ENCODE data around the gene DYRK4.
A peak's percentile ranks its signal among the peaks of the same experiment; 100 is the strongest.

Gene DYRK4

GRCh38 chr12:4586500-4586899 is 24.5 kb downstream of the DYRK4 start:
- peaks cover 11% of the 10 kb centered on the region for H3K27me3 Mint-ChIP-seq
- H3K4me1 Mint-ChIP-seq, result no peaks in the 10 kb centered on the region
- no peaks in the 10 kb centered on the region for H3K36me3 Mint-ChIP-seq
- no peak overlapping the region for H3K4me3 Mint-ChIP-seq
- no peaks in the 10 kb centered on the region for H3K9me3 Mint-ChIP-seq
- H3K27ac Mint-ChIP-seq, result no peak overlapping the region

GRCh38 chr12:4587108-4587507 is 25.1 kb downstream of the DYRK4 start:
- Mint-ChIP-seq H3K9me3 (no peaks in the 10 kb centered on the region), H3K27ac (no peak overlapping the region), H3K4me1 (no peaks in the 10 kb centered on the region), H3K4me3 (no peak overlapping the region), H3K27me3 (peaks cover 11% of the 10 kb centered on the region), H3K36me3 (no peaks in the 10 kb centered on the region)

- Mint-ChIP-seq H3K9me3 (no peaks in the 10 kb centered on the region), H3K27me3 (peaks cover 7% of the 10 kb centered on the region), H3K27ac (no peak overlapping the region), H3K36me3 (no peaks in the 10 kb centered on the region), H3K4me3 (no peak overlapping the region), H3K4me1 (no peaks in the 10 kb centered on the region)
Observed at GRCh38 chr12:4588916-4589315, 26.9 kb downstream of the DYRK4 start.

GRCh38 chr12:4589941-4590340 is 27.9 kb downstream of the DYRK4 start:
- Mint-ChIP-seq H3K4me3 (no peak overlapping the region), H3K36me3 (no peaks in the 10 kb centered on the region), H3K27me3 (peaks cover 5% of the 10 kb centered on the region), H3K4me1 (no peaks in the 10 kb centered on the region), H3K9me3 (no peaks in the 10 kb centered on the region), H3K27ac (no peak overlapping the region)

GRCh38 chr12:4591180-4591687 is 29.2 kb downstream of the DYRK4 start:
- H3K27me3 Mint-ChIP-seq, result peaks cover 5% of the 10 kb centered on the region
- H3K4me3 Mint-ChIP-seq, result no peak overlapping the region
- H3K9me3 Mint-ChIP-seq, result no peaks in the 10 kb centered on the region
- H3K27ac Mint-ChIP-seq, result no peak overlapping the region
- H3K4me1 Mint-ChIP-seq, result no peaks in the 10 kb centered on the region
- no peaks in the 10 kb centered on the region for H3K36me3 Mint-ChIP-seq

- no peaks in the 10 kb centered on the region for H3K36me3 Mint-ChIP-seq
- H3K4me1 Mint-ChIP-seq, result no peaks in the 10 kb centered on the region
Observed at GRCh38 chr12:4595881-4596280, 33.9 kb downstream of the DYRK4 start.

GRCh38 chr12:4603421-4603820 is 41.4 kb downstream of the DYRK4 start:
- Mint-ChIP-seq H3K27me3 (peaks cover 2% of the 10 kb centered on the region), H3K9me3 (no peaks in the 10 kb centered on the region), H3K4me1 (peaks cover 31% of the 10 kb centered on the region), H3K27ac (no peak overlapping the region), H3K36me3 (no peaks in the 10 kb centered on the region), H3K4me3 (no peak overlapping the region)

More at GRCh38 chr12:4595881-4596280, 33.9 kb downstream of the DYRK4 start:
- H3K4me3 Mint-ChIP-seq, result no peak overlapping the region
- H3K9me3 Mint-ChIP-seq, result no peaks in the 10 kb centered on the region
- H3K27ac Mint-ChIP-seq, result no peak overlapping the region
- no peaks in the 10 kb centered on the region for H3K27me3 Mint-ChIP-seq

GRCh38 chr12:4603946-4604345 is 41.9 kb downstream of the DYRK4 start:
- H3K36me3 Mint-ChIP-seq, result no peaks in the 10 kb centered on the region
- H3K4me3 Mint-ChIP-seq, result no peak overlapping the region
- H3K27me3 Mint-ChIP-seq, result peaks cover 2% of the 10 kb centered on the region
- no peak overlapping the region for H3K27ac Mint-ChIP-seq
- H3K9me3 Mint-ChIP-seq, result no peaks in the 10 kb centered on the region
- peaks cover 31% of the 10 kb centered on the region for H3K4me1 Mint-ChIP-seq

- no peaks in the 10 kb centered on the region for H3K36me3 Mint-ChIP-seq
- peaks cover 35% of the 10 kb centered on the region for H3K4me1 Mint-ChIP-seq
- no peaks in the 10 kb centered on the region for H3K9me3 Mint-ChIP-seq
- peak overlapping the region; percentile 97 for H3K27ac Mint-ChIP-seq
- H3K27me3 Mint-ChIP-seq, result peaks cover 2% of the 10 kb centered on the region
- peak overlapping the region; percentile 98 for H3K4me3 Mint-ChIP-seq
Observed at GRCh38 chr12:4604684-4605193, 42.7 kb downstream of the DYRK4 start.

GRCh38 chr12:4607056-4607455 is 45.0 kb downstream of the DYRK4 start:
- Mint-ChIP-seq H3K27me3 (peaks cover 2% of the 10 kb centered on the region), H3K4me1 (peaks cover 35% of the 10 kb centered on the region), H3K9me3 (no peaks in the 10 kb centered on the region), H3K36me3 (peaks cover 2% of the 10 kb centered on the region), H3K27ac (peak overlapping the region; percentile 59), H3K4me3 (peak overlapping the region; percentile 8)

GRCh38 chr12:4609071-4609470 is 47.1 kb downstream of the DYRK4 start:
- H3K4me3 Mint-ChIP-seq, result no peak overlapping the region
- peaks cover 5% of the 10 kb centered on the region for H3K36me3 Mint-ChIP-seq
- H3K9me3 Mint-ChIP-seq, result no peaks in the 10 kb centered on the region
- H3K27me3 Mint-ChIP-seq, result no peaks in the 10 kb centered on the region
- H3K4me1 Mint-ChIP-seq, result peaks cover 35% of the 10 kb centered on the region
- H3K27ac Mint-ChIP-seq, result no peak overlapping the region

- no peaks in the 10 kb centered on the region for H3K27me3 Mint-ChIP-seq
- peaks cover 28% of the 10 kb centered on the region for H3K4me1 Mint-ChIP-seq
- peaks cover 8% of the 10 kb centered on the region for H3K36me3 Mint-ChIP-seq
Observed at GRCh38 chr12:4610481-4610880, 48.5 kb downstream of the DYRK4 start.

GRCh38 chr12:4615667-4616066 is 53.7 kb downstream of the DYRK4 start:
- H3K4me3 Mint-ChIP-seq, result no peak overlapping the region
- no peaks in the 10 kb centered on the region for H3K4me1 Mint-ChIP-seq
- no peaks in the 10 kb centered on the region for H3K9me3 Mint-ChIP-seq
- peak overlapping the region; percentile 30 for H3K27ac Mint-ChIP-seq
- no peaks in the 10 kb centered on the region for H3K27me3 Mint-ChIP-seq
- peaks cover 8% of the 10 kb centered on the region for H3K36me3 Mint-ChIP-seq

More at GRCh38 chr12:4610481-4610880, 48.5 kb downstream of the DYRK4 start:
- no peak overlapping the region for H3K27ac Mint-ChIP-seq
- no peak overlapping the region for H3K4me3 Mint-ChIP-seq
- H3K9me3 Mint-ChIP-seq, result no peaks in the 10 kb centered on the region

- Mint-ChIP-seq H3K4me1 (no peaks in the 10 kb centered on the region), H3K9me3 (no peaks in the 10 kb centered on the region), H3K27ac (no peak overlapping the region), H3K4me3 (no peak overlapping the region), H3K27me3 (peaks cover 5% of the 10 kb centered on the region), H3K36me3 (no peaks in the 10 kb centered on the region)
Observed at GRCh38 chr12:4621511-4621910, 59.5 kb downstream of the DYRK4 start.

GRCh38 chr12:4626543-4626942 is 64.5 kb downstream of the DYRK4 start:
- no peak overlapping the region for H3K27ac Mint-ChIP-seq
- no peaks in the 10 kb centered on the region for H3K4me1 Mint-ChIP-seq
- H3K9me3 Mint-ChIP-seq, result no peaks in the 10 kb centered on the region
- H3K27me3 Mint-ChIP-seq, result peaks cover 5% of the 10 kb centered on the region
- H3K36me3 Mint-ChIP-seq, result no peaks in the 10 kb centered on the region
- H3K4me3 Mint-ChIP-seq, result no peak overlapping the region

GRCh38 chr12:4628406-4628805 is 66.4 kb downstream of the DYRK4 start:
- Mint-ChIP-seq H3K9me3 (no peaks in the 10 kb centered on the region), H3K4me3 (no peak overlapping the region), H3K36me3 (no peaks in the 10 kb centered on the region), H3K27me3 (peaks cover 3% of the 10 kb centered on the region), H3K4me1 (no peaks in the 10 kb centered on the region), H3K27ac (no peak overlapping the region)

GRCh38 chr12:4630262-4630661 is 68.3 kb downstream of the DYRK4 start:
- no peak overlapping the region for H3K4me3 Mint-ChIP-seq
- no peaks in the 10 kb centered on the region for H3K9me3 Mint-ChIP-seq
- H3K27me3 Mint-ChIP-seq, result peaks cover 3% of the 10 kb centered on the region
- H3K4me1 Mint-ChIP-seq, result no peaks in the 10 kb centered on the region
- H3K36me3 Mint-ChIP-seq, result no peaks in the 10 kb centered on the region
- H3K27ac Mint-ChIP-seq, result no peak overlapping the region
